Mesothelial cell of epicardium (in vitro differentiated cells): ENCODE data around the gene CNOT6. TPM values are rescaled to one million over a fixed set of nuclear protein-coding genes. Genes with fewer than 3 reads are reported as not detected.
"Not testable (repeated sequence)": the region's sequence is repeated elsewhere in the genome, so short reads cannot be mapped to it uniquely, and the experiment has no call there.

Experiments used
- DNase-seq, 2 experiments: peaks; one replicate each; pipeline ENCODE4 v3.0.0; 2021; ENCODE audit warnings: low spot score in 2 of 2; ENCODE audit not compliant: unreplicated experiment in 2 of 2
- H3K27ac Mint-ChIP-seq: 2 replicates; pipeline ENCODE4 v1.8.0; 2021; ENCODE audit warnings: mixed read lengths
- H3K27me3 Mint-ChIP-seq: 2 replicates; pipeline ENCODE4 v1.8.0; 2021; ENCODE audit warnings: low read depth, mixed read lengths
- H3K36me3 Mint-ChIP-seq: 2 replicates; pipeline ENCODE4 v1.8.0; 2021; ENCODE audit warnings: mixed read lengths
- H3K4me1 Mint-ChIP-seq: 2 replicates; pipeline ENCODE4 v1.8.0; 2021; ENCODE audit warnings: mixed read lengths
- H3K4me3 Mint-ChIP-seq: 2 replicates; pipeline ENCODE4 v1.8.0; 2021; ENCODE audit warnings: mild to moderate bottlenecking, moderate library complexity, mixed read lengths
- H3K9me3 Mint-ChIP-seq: 2 replicates; pipeline ENCODE4 v1.8.0; 2021; ENCODE audit warnings: mixed read lengths
- total RNA-seq: library from RNA; stranded (reverse); gene quantifications from 3 replicates; pipeline ENCODE4 v1.2.1, GENCODE V29; 2021
- TF ChIP-seq, protein P1 (sequence below): fragments of 200-600 bp; sonication (generic); IDR thresholded peaks from one replicate; pipeline ENCODE4 v1.5.0; 2021; ENCODE audit warnings: antibody characterized with exemption; ENCODE audit not compliant: unreplicated experiment

The CNOT6 gene
- total RNA-seq, 1 donor from 2014 or later, result 53.7 TPM

DNA sequence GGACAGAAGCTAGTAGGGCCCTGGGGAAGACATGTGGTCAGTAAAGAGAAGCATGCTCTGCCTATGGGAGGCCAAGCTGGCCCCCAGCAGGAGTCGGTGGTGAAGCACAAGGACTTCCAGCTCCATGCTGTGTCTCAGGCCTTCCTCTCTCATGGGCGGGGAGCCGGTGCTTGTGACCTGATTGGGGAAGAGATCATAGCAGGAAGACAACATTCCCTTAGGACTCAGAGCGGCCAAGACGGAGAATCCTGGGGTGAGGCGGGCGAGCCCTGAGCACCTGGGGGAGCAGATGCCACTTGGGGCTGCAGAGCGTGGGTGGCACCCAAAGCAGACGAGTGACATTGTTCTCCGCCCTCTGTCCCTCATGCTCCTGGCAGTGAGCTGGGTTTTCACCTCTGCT is 33.3 kb upstream of the CNOT6 start:
- DNase-seq, result no peak
- H3K27ac Mint-ChIP-seq, result no peak overlapping the region
- no peaks in the 10 kb centered on the region for H3K36me3 Mint-ChIP-seq
- H3K4me3 Mint-ChIP-seq, result no peak overlapping the region
- H3K4me1 Mint-ChIP-seq, result no peaks in the 10 kb centered on the region
- TF ChIP-seq, protein P1, sequence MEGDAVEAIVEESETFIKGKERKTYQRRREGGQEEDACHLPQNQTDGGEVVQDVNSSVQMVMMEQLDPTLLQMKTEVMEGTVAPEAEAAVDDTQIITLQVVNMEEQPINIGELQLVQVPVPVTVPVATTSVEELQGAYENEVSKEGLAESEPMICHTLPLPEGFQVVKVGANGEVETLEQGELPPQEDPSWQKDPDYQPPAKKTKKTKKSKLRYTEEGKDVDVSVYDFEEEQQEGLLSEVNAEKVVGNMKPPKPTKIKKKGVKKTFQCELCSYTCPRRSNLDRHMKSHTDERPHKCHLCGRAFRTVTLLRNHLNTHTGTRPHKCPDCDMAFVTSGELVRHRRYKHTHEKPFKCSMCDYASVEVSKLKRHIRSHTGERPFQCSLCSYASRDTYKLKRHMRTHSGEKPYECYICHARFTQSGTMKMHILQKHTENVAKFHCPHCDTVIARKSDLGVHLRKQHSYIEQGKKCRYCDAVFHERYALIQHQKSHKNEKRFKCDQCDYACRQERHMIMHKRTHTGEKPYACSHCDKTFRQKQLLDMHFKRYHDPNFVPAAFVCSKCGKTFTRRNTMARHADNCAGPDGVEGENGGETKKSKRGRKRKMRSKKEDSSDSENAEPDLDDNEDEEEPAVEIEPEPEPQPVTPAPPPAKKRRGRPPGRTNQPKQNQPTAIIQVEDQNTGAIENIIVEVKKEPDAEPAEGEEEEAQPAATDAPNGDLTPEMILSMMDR, result no peak
- H3K9me3 Mint-ChIP-seq, result peaks cover 15% of the 10 kb centered on the region
- no peaks in the 10 kb centered on the region for H3K27me3 Mint-ChIP-seq

DNA sequence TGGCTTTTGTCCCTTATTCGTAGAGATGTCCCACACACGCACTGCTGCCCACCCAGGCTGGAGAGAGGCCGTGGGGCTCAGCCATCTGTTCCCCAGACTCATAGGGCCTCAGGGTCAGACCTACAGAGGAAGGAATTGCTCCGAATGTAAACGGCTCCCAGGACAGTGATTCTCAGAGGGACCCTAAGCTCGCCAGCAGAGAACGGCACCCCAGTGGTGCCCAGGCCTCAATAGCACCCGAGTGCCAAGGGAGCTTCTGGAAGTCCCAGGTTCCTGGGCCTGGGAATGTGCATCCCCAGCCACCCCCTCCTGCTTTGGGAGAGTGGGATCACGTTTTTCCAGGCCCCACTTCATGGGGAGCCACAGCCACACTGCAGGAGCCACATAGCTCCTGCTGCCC is 32.9 kb upstream of the CNOT6 start:
- Mint-ChIP-seq H3K4me1 (no peaks in the 10 kb centered on the region), H3K4me3 (no peak overlapping the region), H3K9me3 (peaks cover 15% of the 10 kb centered on the region), H3K27ac (no peak overlapping the region), H3K27me3 (no peaks in the 10 kb centered on the region), H3K36me3 (no peaks in the 10 kb centered on the region)
- DNase-seq, result no peak
- TF ChIP-seq, protein P1, result no peak

DNA sequence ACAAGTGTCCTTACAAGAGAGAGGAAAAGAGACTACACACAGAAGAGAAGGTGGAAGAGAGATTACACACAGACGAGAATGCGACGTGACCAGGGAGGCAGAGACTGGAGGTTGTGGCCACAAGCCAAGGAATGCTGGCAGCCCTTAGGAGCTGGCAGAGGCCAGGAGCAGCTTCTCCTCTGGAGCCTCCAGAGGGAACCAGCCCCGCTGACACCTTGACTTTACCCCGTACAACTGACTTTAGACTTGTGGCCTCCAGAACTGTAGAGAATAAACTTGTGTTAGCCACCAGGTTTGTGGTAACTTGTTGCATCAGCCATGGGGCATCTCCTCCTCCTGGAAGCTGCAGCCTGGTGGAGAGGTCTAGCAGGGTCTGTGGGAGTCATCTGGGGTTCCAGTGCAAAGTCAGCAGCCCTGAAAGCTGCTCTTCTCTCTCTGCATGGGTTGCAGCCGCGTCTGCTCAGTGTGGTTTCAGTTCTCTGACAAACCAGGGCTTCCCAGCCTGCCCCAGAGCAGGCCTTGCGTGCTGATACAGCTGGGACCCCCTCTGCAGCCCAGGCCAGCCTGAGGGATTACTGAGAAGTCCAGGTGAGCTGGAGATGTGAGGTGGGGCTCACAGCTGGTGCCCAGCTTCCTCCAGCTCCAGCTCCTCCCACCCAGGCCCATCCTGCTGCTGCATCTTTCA is 30.8 kb upstream of the CNOT6 start:
- TF ChIP-seq, protein P1, result no peak
- Mint-ChIP-seq H3K27ac (no peak overlapping the region), H3K4me1 (peaks cover 6% of the 10 kb centered on the region), H3K36me3 (no peaks in the 10 kb centered on the region), H3K9me3 (peaks cover 9% of the 10 kb centered on the region), H3K27me3 (no peaks in the 10 kb centered on the region), H3K4me3 (no peak overlapping the region)
- DNase-seq, result no peak

DNA sequence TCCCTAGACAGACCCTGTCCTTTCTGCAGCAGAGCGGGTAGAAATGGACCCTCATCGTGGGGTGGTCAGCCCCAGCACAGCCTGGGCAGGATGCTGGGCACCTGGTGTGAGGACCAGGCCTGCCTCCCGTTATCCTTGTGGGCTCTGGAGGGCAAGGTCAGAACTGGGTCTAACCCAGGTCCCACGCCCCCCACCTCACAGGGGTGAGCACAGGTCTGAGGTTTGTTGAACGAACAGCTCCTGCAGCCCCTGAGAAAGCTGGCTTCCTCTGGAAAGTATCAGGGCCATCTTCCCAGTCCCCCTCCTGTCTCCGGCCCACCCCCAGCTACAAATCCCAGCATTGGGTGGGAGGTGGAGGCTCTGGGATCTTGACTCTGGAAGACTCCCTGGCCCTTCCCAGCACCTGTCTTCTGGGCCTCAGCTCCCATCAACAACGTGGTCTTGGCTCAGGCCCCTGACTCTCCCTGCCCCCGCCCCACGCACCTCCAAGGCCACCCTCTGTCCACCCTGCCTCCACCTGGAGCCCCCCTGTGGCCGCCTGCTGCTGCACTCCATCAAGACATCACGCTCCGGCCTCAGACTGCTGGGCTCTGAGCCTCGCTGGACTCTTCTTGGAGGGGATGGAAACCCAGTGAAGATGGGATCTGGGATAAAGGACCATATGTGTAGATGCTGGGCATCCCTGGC is 30.1 kb upstream of the CNOT6 start:
- H3K27ac Mint-ChIP-seq, result no peak overlapping the region
- H3K4me1 Mint-ChIP-seq, result peaks cover 6% of the 10 kb centered on the region
- TF ChIP-seq, protein P1, result no peak

DNA sequence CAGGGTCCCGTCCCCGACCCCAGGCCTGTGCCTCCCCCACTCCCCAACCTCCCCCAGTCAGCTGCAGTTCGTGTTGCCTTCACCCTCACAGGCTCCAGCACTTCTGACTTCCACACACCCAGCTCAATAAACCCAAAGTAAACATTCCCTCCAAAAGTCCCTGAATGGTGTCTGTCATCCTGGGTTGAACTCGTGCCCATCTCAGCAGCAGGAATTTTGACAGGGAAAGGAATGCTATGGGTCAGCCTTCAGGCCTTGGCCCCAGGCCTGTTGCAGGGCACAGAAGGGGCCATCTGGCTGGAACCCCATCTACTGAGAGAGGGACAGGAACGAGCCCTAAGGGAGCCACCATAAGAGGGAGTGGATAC is 29.6 kb upstream of the CNOT6 start:
- Mint-ChIP-seq H3K4me1 (peaks cover 6% of the 10 kb centered on the region), H3K4me3 (no peak overlapping the region), H3K36me3 (no peaks in the 10 kb centered on the region), H3K27ac (no peak overlapping the region), H3K9me3 (peaks cover 5% of the 10 kb centered on the region), H3K27me3 (peaks cover 5% of the 10 kb centered on the region)
- TF ChIP-seq, protein P1, result no peak
- no peak for DNase-seq

More for the DNA sequence above, 30.1 kb upstream of the CNOT6 start:
- DNase-seq, result no peak
- H3K9me3 Mint-ChIP-seq, result peaks cover 6% of the 10 kb centered on the region
- peaks cover 4% of the 10 kb centered on the region for H3K27me3 Mint-ChIP-seq
- H3K36me3 Mint-ChIP-seq, result no peaks in the 10 kb centered on the region
- no peak overlapping the region for H3K4me3 Mint-ChIP-seq

DNA sequence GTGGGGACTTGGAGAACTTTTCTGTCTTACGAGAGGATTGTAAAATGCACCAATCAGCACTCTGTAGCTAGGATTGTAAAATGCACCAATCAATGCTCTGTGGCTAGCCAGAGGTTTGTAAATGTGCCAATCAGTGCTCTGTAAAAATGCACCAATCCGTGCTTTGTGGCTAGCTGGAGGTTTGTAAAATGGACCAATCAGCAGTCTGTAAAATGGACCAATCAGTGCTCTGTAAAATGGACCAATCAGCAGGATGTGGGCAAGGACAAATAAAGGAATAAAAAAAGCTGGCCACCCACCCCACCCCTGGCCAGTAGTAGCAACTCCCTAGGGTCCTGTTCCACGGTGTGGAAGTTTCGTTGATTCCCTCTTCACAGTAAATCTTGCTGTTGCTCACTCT is 29.1 kb upstream of the CNOT6 start:
- not testable (repeated sequence) for H3K9me3 Mint-ChIP-seq, DNase-seq, H3K27ac Mint-ChIP-seq, H3K4me1 Mint-ChIP-seq, H3K36me3 Mint-ChIP-seq, H3K4me3 Mint-ChIP-seq, H3K27me3 Mint-ChIP-seq
